Ovary (tissue), 9 donors: ENCODE results near the gene DDX24. TPM values are rescaled to one million over a fixed set of nuclear protein-coding genes. Genes with fewer than 3 reads are reported as not detected.

ENCODE experiments used
- DNase-seq, 5 donors: peaks; one replicate each; pipeline ENCODE4 v3.0.0-alpha.2; 2019 to 2020
- H3K27ac ChIP-seq, 2 donors: fragments of 200-600 bp; one replicate each; pipeline versions ENCODE4 v1.5.1 to v1.8.0; 2019 to 2022
- H3K27me3 ChIP-seq: fragments of 200-600 bp; one replicate; pipeline ENCODE4 v1.8.0; 2022
- H3K36me3 ChIP-seq: fragments of 200-600 bp; sonication (generic); one replicate; pipeline ENCODE4 v1.5.1; 2019
- H3K4me1 ChIP-seq: one replicate; pipeline ENCODE4 v1.8.1; 2013; ENCODE audit warnings: mild to moderate bottlenecking, moderate library complexity; ENCODE audit not compliant: insufficient read depth
- H3K4me3 ChIP-seq: fragments of 200-600 bp; sonication (generic); one replicate; pipeline ENCODE4 v1.5.1; 2017
- H3K9me3 ChIP-seq, 2 donors: fragments of 200-600 bp in 1 of 2; sonication (generic) in 1 of 2; one replicate each; pipeline versions ENCODE4 v1.5.1 to v1.8.1; 2013 to 2019; ENCODE audit warnings: mild to moderate bottlenecking in 1 of 2, moderate library complexity in 1 of 2
- CTCF ChIP-seq, 3 donors: fragments of 450-650 bp in 2 of 3; fragments of 200-600 bp in 1 of 3; IDR thresholded peaks; one replicate each; pipeline versions ENCODE4 v1.5.1 to v1.8.0; 2016 to 2022; ENCODE audit warnings: antibody characterized with exemption in 3 of 3, mild to moderate bottlenecking in 1 of 3
- EP300 ChIP-seq: sonication (generic); formaldehyde crosslinking; IDR thresholded peaks from one replicate; pipeline ENCODE4 v1.6.1; 2017; ENCODE audit warnings: antibody characterized with exemption
- POLR2A ChIP-seq: fragments of 450-650 bp; IDR thresholded peaks from one replicate; pipeline ENCODE4 v1.6.1; 2017; ENCODE audit warnings: antibody characterized with exemption, mild to moderate bottlenecking, moderate library complexity
- WGBS, 3 donors: extraction: QIAGEN DNeasy Blood & Tissue Kit in 1 of 3; methylation state at CpG; one replicate each; pipeline versions ENCODE4 v1.1.5 to v1.1.7; 2013 to 2017; 5-methylcytosine and 5-hydroxymethylcytosine counted together
- intact Hi-C, 4 donors: fragments of 100-400 bp; cut with DNase I; formaldehyde crosslinking; loops; one replicate each; pipeline versions ENCODE4 v1.11.0 to v1.15.1; 2022 to 2023
- polyA plus RNA-seq, 2 donors: library from polyadenylated mRNA; stranded (reverse); fragments of 200-250 nt in 1 of 2; fragments of 350-450 nt in 1 of 2; fragmentation: Illumina TruSeq in 1 of 2; extraction: RNeasy Lipid Tissue Mini Kit (QIAGEN cat#74804) in 1 of 2; gene quantifications; one replicate each; pipeline ENCODE4 v1.2.3, GENCODE V29; 2013 to 2014
- total RNA-seq, 7 donors: library from RNA; depleted of rRNA in 2 of 7; stranded (reverse); fragments of >200 nt in 2 of 7; fragmentation: NEBNext Ultra II Directional in 3 of 7; extraction: Animal tissue kit (Norgen Biotek cat#: 25700) in 3 of 7; gene quantifications; one replicate each; pipeline versions ENCODE4 v1.1.0 to v1.2.4, GENCODE V29; 2016 to 2023
- donor health status: DM: no; HTN: no; CAD: no; lungs with moderate emphysema.
- donor health status: DM: no; HTN: no; CAD: no.
- donor health status: Bipolar disorder and iron deficiency.
- donor health status: DM: yes; HTN: yes; CAD: no.
- donor health status: DM: no; HTN: no; CAD: no.
- donor health status: DM: yes; HTN: yes; CAD: no.

Gene DDX24
- total and polyA plus RNA-seq, 9 donors, result 98.8 to 521 (median 233) TPM

DNA sequence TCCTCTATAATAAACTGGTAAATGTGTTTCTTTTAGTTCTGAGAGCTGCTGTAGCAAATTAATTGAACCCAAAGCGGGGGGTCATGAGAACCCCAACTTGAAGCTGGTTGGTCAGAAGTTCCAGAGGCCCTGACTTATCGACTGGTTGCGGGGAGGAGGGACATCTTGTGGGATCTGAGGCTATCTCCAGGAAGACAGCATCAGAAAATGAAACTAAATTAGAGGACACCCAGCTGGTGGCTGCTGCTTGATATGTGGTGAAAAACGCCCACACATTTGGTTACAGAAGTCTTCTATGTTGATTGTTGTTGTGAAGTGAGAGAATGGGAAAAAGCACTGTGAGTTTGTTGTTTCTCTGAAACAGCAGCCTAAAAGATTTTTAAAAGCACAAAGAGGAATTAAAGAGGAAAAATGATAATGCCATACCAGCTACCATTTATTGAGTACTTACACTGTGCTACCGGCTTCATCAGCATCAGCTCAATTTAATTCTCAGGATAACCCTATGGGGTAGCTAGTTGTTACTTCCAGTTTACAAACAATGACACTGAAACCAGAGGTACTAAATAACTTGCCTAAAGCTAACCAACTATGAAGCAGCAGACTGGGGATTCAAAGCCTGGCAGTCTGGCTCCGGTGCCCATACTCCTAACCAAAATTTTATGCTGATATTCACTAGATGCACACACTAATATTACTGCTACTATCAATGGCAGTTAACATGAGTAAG, 24.3 kb downstream of the DDX24 start:
- no peak for TF ChIP-seq CTCF (IDR thresholded peaks at IDR 0.05)
- no peak for TF ChIP-seq EP300
- Histone ChIP-seq H3K9me3 (no peaks in the 10 kb centered on the region), H3K4me3 (no peak overlapping the region), H3K27me3 (no peaks in the 10 kb centered on the region), H3K36me3 (no peaks in the 10 kb centered on the region), H3K27ac (no peak overlapping the region), H3K4me1 (peaks cover 11% of the 10 kb centered on the region)
- WGBS, 3 donors, result 32 to 50% (median 50%) methylated on average over 6 of the region's 6 CpGs
- intact Hi-C loops, result loop anchor here in 1 of 4 donors (5.0 kb wide), 1 partner anchor 71 kb away; the partner anchor contains the start of gene IFI27L2
- no peak for DNase-seq

DNA sequence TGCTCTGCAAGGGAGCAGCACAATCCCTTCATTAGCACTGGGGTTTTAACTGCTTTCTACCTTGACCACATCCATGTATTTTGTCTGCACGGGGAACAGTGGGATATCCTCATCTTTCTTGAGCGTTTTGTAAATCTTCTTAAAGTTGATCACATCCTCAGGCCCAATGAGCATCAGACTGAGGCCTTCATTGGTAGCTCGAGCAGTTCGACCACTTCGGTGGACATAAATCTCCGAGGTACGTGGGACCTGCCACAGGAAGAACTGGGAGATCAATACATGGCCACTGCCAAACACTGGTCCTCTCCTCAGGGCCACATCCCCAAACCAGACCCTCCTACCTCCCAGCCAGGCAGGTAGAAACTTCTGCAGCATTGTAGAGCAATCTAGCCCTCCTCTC, 26.1 kb downstream of the DDX24 start:
- 93% methylated on average over 7 of the region's 7 CpGs for WGBS, 3 donors
- Histone ChIP-seq H3K4me3 (no peak overlapping the region), H3K27ac (no peak overlapping the region), H3K4me1 (peaks cover 8% of the 10 kb centered on the region), H3K27me3 (no peaks in the 10 kb centered on the region), H3K9me3 (no peaks in the 10 kb centered on the region), H3K36me3 (no peaks in the 10 kb centered on the region)
- TF ChIP-seq CTCF (IDR thresholded peaks at IDR 0.05) (no peak), EP300 (no peak), POLR2A (no peak)
- intact Hi-C loops, result loop anchor here in 2 of 4 donors (5.0 kb wide), 2 partner anchors 72 to 82 kb away; partner anchors contain the start of gene IFI27L2 (in 2 of the 2)
- peak in 1 of 5 donors; percentile 0 for DNase-seq

GRCh38 chr14:94054401-94054800, 26.6 kb downstream of the DDX24 start:
- DNase-seq, result peak in 1 of 5 donors; percentile 2
- 90 to 100% (median 94%) methylated on average over 1 of the region's 1 CpG for WGBS, 3 donors

GRCh38 chr14:94052662-94053061, 28.3 kb downstream of the DDX24 start:
- WGBS, 3 donors, result 87 to 94% (median 93%) methylated on average over 4 of the region's 4 CpGs
- no peaks in the 10 kb centered on the region for H3K36me3 ChIP-seq
- intact Hi-C loops, result loop anchor here in 2 of 4 donors (5.0 kb wide), 2 partner anchors 75 to 85 kb away; partner anchors contain the start of gene IFI27L2 (in 1 of the 2)

More at GRCh38 chr14:94054401-94054800, 26.6 kb downstream of the DDX24 start:
- peaks cover 7% of the 10 kb centered on the region for H3K4me1 ChIP-seq
- H3K27ac ChIP-seq, result no peak overlapping the region
- no peaks in the 10 kb centered on the region for H3K27me3 ChIP-seq
- intact Hi-C loops, result loop anchor here in 2 of 4 donors (5.0 kb wide), 2 partner anchors 73 to 83 kb away; partner anchors contain the start of gene IFI27L2 (in 1 of the 2)
- H3K4me3 ChIP-seq, result no peak overlapping the region
- TF ChIP-seq POLR2A (no peak), EP300 (no peak), CTCF (IDR thresholded peaks at IDR 0.05) (no peak)
- H3K9me3 ChIP-seq, result no peaks in the 10 kb centered on the region
- no peaks in the 10 kb centered on the region for H3K36me3 ChIP-seq

More at GRCh38 chr14:94052662-94053061, 28.3 kb downstream of the DDX24 start:
- TF ChIP-seq CTCF (IDR thresholded peaks at IDR 0.05), result no peak
- no peak for TF ChIP-seq POLR2A
- no peak for TF ChIP-seq EP300
- peak in 1 of 5 donors; percentile 1 for DNase-seq
- peaks cover 3% of the 10 kb centered on the region for H3K4me1 ChIP-seq
- no peak overlapping the region for H3K27ac ChIP-seq
- H3K9me3 ChIP-seq, result no peaks in the 10 kb centered on the region
- no peak overlapping the region for H3K4me3 ChIP-seq
- no peaks in the 10 kb centered on the region for H3K27me3 ChIP-seq
